ENCODE measurements around the gene HDX. TPM values are rescaled to one million over a fixed set of nuclear protein-coding genes. Genes with fewer than 3 reads are reported as not detected.

Gene HDX
- total RNA-seq, 1 experiment from 2014 or later, result 4.6 TPM

- no peak overlapping the region for H3K4me3 ChIP-seq
- no peak for DNase-seq (ENCODE audit: low read depth in 1 of 2, low spot score in 2 of 2)
- no peak overlapping the region for H3K27ac ChIP-seq
- no peaks in the 10 kb centered on the region for H3K9me3 ChIP-seq (replicated peaks)
- no peaks in the 10 kb centered on the region; the same call in 1 of the 2 replicates for H3K4me1 ChIP-seq (replicated peaks)
- no peaks in the 10 kb centered on the region for H3K27me3 ChIP-seq (replicated peaks)
- no peaks in the 10 kb centered on the region for H3K36me3 ChIP-seq
Observed at GRCh38 chrX:84441143-84441542, 61.1 kb downstream of the HDX start.

- H3K9me3 ChIP-seq (replicated peaks), result no peaks in the 10 kb centered on the region
- no peak overlapping the region for H3K27ac ChIP-seq
- no peaks in the 10 kb centered on the region for H3K4me1 ChIP-seq (replicated peaks)
- no peaks in the 10 kb centered on the region for H3K27me3 ChIP-seq (replicated peaks)
- no peaks in the 10 kb centered on the region for H3K36me3 ChIP-seq
- H3K4me3 ChIP-seq, result no peak overlapping the region
- no peak for DNase-seq (ENCODE audit: low read depth in 1 of 2, low spot score in 2 of 2)
Observed at GRCh38 chrX:84415140-84415539, 87.1 kb downstream of the HDX start.

DNA sequence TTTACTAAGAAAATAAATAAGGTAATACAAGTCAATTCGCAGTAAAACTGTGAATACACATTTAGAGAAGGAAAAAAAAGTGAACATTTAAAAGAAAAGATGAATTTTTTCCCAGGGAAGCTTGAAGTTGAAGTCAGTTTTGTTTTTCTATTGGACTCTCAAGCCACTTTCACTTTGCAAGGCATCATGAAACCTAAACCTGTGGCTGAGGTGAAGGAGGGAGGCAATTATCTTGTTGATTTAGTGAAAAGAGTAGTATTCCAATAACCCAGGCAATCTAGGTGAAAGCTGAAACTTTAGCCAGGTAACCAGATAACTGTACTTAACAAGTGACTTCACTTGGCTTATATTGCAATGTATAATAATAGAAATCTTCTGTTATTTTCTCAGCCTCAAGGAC lies 138.6 kb downstream of the HDX start:
- Histone ChIP-seq H3K4me1 (replicated peaks) (no peaks in the 10 kb centered on the region; the same call in 1 of the 2 replicates), H3K27ac (0 out of 2 replicates have a peak overlapping the region, but pooled peaks have one; percentile 11), H3K36me3 (no peaks in the 10 kb centered on the region), H3K27me3 (replicated peaks) (no peaks in the 10 kb centered on the region), H3K9me3 (replicated peaks) (no peaks in the 10 kb centered on the region), H3K4me3 (peak overlapping the region; percentile 9; the same call in 1 of the 2 replicates)
- peak in 1 of 2 experiments; percentile 7 for DNase-seq (ENCODE audit: low read depth in 1 of 2, low spot score in 2 of 2)

GRCh38 chrX:84363051-84363450 lies 139.2 kb downstream of the HDX start:
- H3K4me3 ChIP-seq, result no peak overlapping the region
- DNase-seq (ENCODE audit: low read depth in 1 of 2, low spot score in 2 of 2), result no peak
- H3K27me3 ChIP-seq (replicated peaks), result no peaks in the 10 kb centered on the region
- H3K36me3 ChIP-seq, result no peaks in the 10 kb centered on the region
- peak overlapping the region; percentile 11; the same call in 1 of the 2 replicates for H3K27ac ChIP-seq
- H3K9me3 ChIP-seq (replicated peaks), result no peaks in the 10 kb centered on the region
- H3K4me1 ChIP-seq (replicated peaks), result no peaks in the 10 kb centered on the region; the same call in 1 of the 2 replicates

GRCh38 chrX:84362184-84362838 lies 139.9 kb downstream of the HDX start:
- no peaks in the 10 kb centered on the region for H3K9me3 ChIP-seq (replicated peaks)

GRCh38 chrX:84358271-84358670 lies 144.0 kb downstream of the HDX start:
- Histone ChIP-seq H3K36me3 (no peaks in the 10 kb centered on the region), H3K9me3 (replicated peaks) (no peaks in the 10 kb centered on the region), H3K27ac (no peak overlapping the region), H3K4me1 (replicated peaks) (no peaks in the 10 kb centered on the region; the same call in 1 of the 2 replicates), H3K4me3 (no peak overlapping the region), H3K27me3 (replicated peaks) (no peaks in the 10 kb centered on the region)
- no peak for DNase-seq (ENCODE audit: low read depth in 1 of 2, low spot score in 2 of 2)

More at GRCh38 chrX:84362184-84362838, 139.9 kb downstream of the HDX start:
- no peak overlapping the region for H3K4me3 ChIP-seq
- no peaks in the 10 kb centered on the region for H3K36me3 ChIP-seq
- no peaks in the 10 kb centered on the region for H3K27me3 ChIP-seq (replicated peaks)
- DNase-seq (ENCODE audit: low read depth in 1 of 2, low spot score in 2 of 2), result no peak
- H3K27ac ChIP-seq, result no peak overlapping the region; the same call in 1 of the 2 replicates
- no peaks in the 10 kb centered on the region; the same call in 1 of the 2 replicates for H3K4me1 ChIP-seq (replicated peaks)

GRCh38 chrX:84357296-84357695 lies 145.0 kb downstream of the HDX start:
- H3K27ac ChIP-seq, result no peak overlapping the region
- no peaks in the 10 kb centered on the region; the same call in 1 of the 2 replicates for H3K4me1 ChIP-seq (replicated peaks)
- H3K9me3 ChIP-seq (replicated peaks), result no peaks in the 10 kb centered on the region
- H3K36me3 ChIP-seq, result no peaks in the 10 kb centered on the region
- DNase-seq (ENCODE audit: low read depth in 1 of 2, low spot score in 2 of 2), result no peak
- no peaks in the 10 kb centered on the region for H3K27me3 ChIP-seq (replicated peaks)
- H3K4me3 ChIP-seq, result no peak overlapping the region

DNA sequence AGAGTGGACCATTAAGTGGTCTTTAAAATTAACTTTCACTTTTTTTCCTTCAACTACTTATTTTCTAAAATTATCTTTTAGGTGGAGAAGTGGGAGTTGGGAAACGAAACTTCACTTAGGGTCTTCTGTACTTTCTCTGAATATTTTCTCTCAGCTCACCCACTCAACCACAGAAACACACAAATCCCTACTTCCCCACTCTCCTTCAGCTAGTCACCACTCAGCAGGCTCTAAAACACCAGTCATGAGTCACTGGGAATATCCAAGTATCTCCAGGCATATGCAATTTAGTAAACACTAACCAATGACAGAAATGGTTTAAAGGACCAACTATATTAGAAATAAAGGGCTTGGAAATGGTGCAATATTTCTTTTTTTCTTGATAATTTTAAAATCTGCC lies 161.3 kb downstream of the HDX start:
- H3K9me3 ChIP-seq (replicated peaks), result no peaks in the 10 kb centered on the region
- H3K27me3 ChIP-seq (replicated peaks), result no peaks in the 10 kb centered on the region
- no peak overlapping the region for H3K4me3 ChIP-seq
- no peak overlapping the region for H3K27ac ChIP-seq
- H3K36me3 ChIP-seq, result no peaks in the 10 kb centered on the region
- DNase-seq (ENCODE audit: low read depth in 1 of 2, low spot score in 2 of 2), result no peak
- H3K4me1 ChIP-seq (replicated peaks), result peaks cover 11% of the 10 kb centered on the region

DNA sequence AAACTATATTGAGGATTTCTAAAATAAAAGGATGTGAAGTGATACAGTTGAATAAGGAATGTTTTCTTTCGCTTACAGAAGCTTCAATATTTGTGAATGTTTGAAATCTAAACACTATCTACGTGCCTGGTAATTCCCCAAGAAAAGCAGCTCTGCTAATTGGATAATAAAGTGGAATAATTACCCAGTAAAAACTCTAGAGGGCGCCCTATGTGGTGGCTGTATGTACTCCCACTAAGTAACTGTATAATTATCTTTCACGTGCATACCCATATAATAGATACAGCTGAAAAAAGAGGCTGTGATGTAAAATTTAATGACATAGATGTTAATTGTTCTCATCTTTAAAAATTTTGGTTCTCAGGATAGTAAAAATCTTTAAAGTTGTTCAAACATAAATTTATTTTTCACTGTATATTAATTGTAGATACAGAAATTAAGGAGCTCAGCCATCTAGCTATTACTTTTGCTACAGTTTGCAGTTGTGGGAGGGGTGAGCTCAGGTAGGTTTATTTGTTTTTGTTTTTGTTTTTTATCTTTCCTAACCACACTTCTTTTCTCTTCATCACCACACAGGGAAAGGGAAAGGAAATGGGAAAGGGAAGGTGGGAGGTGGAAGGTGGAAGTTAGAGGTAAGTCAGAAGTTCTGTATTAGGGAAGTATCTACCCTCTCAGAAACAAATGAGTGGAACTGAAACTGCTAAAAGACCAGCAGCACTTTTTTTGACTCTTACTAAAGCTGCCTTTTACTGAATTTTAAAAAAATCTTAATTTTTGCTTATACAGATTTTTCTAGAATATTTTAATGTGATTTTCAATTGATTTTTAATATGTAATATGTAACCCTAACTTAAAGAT lies 162.5 kb downstream of the HDX start:
- no peak for DNase-seq (ENCODE audit: low read depth in 1 of 2, low spot score in 2 of 2)
- no peak overlapping the region for H3K27ac ChIP-seq
- peaks cover 21% of the 10 kb centered on the region for H3K4me1 ChIP-seq (replicated peaks)

DNA sequence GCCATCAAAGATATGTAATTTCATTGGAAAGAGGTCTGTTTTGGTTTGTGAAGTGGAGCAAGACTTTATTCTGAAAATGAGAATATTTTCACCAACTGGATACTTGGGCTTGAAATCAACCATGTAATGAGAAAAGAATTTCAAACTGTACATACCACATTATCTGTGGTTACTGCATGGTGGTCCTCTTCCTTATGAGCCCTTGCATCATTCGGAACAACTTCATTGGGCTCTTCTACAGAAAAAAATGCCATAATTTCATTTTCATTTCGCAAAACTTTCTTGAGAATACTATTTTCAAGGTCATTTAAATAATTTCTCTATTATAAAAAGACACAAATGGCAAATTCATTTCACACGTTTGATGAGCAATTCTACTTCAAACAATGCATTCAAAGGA lies 165.6 kb downstream of the HDX start:
- Histone ChIP-seq H3K4me3 (no peak overlapping the region), H3K9me3 (replicated peaks) (no peaks in the 10 kb centered on the region), H3K4me1 (replicated peaks) (peaks cover 26% of the 10 kb centered on the region), H3K36me3 (no peaks in the 10 kb centered on the region), H3K27ac (peak overlapping the region; percentile 94), H3K27me3 (replicated peaks) (no peaks in the 10 kb centered on the region)
- peak in 1 of 2 experiments; percentile 64 for DNase-seq (ENCODE audit: low read depth in 1 of 2, low spot score in 2 of 2)

More for the DNA sequence above, 162.5 kb downstream of the HDX start:
- no peaks in the 10 kb centered on the region for H3K36me3 ChIP-seq
- no peaks in the 10 kb centered on the region for H3K27me3 ChIP-seq (replicated peaks)
- no peaks in the 10 kb centered on the region for H3K9me3 ChIP-seq (replicated peaks)
- H3K4me3 ChIP-seq, result no peak overlapping the region

GRCh38 chrX:84335121-84335520 lies 167.1 kb downstream of the HDX start:
- H3K4me3 ChIP-seq, result no peak overlapping the region
- H3K4me1 ChIP-seq (replicated peaks), result peaks cover 26% of the 10 kb centered on the region
- no peaks in the 10 kb centered on the region for H3K27me3 ChIP-seq (replicated peaks)
- H3K9me3 ChIP-seq (replicated peaks), result no peaks in the 10 kb centered on the region
- no peaks in the 10 kb centered on the region for H3K36me3 ChIP-seq
- no peak for DNase-seq (ENCODE audit: low read depth in 1 of 2, low spot score in 2 of 2)
- peak overlapping the region; percentile 94; the same call in 1 of the 2 replicates for H3K27ac ChIP-seq

GRCh38 chrX:84322083-84322827 lies 180.0 kb downstream of the HDX start:
- Histone ChIP-seq H3K27ac (no peak overlapping the region), H3K4me3 (no peak overlapping the region), H3K27me3 (replicated peaks) (no peaks in the 10 kb centered on the region), H3K4me1 (replicated peaks) (no peaks in the 10 kb centered on the region), H3K9me3 (replicated peaks) (no peaks in the 10 kb centered on the region), H3K36me3 (no peaks in the 10 kb centered on the region)
- no peak for DNase-seq (ENCODE audit: low read depth in 1 of 2, low spot score in 2 of 2)

DNA sequence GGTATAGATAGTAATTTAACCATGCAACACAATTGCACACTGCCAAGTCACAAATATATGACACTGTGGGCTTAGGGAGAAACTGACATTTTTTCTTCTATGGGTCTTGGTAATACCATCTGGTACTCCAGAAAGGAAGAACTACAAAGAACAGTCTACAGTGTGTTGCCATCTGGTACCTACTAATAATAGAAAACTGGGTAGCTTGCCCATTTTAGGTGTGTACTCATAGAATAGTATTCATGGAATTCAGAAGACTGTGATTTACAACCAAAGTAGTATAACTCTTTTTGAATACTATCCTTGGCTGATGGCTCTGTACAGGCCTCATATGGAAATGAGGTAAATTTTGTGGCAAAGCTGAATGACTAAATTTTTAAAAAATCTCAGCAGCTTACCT lies 181.6 kb downstream of the HDX start:
- DNase-seq (ENCODE audit: low read depth in 1 of 2, low spot score in 2 of 2), result no peak
- no peaks in the 10 kb centered on the region for H3K27me3 ChIP-seq (replicated peaks)
- H3K27ac ChIP-seq, result no peak overlapping the region

More for the DNA sequence above, 181.6 kb downstream of the HDX start:
- no peaks in the 10 kb centered on the region for H3K4me1 ChIP-seq (replicated peaks)
- H3K4me3 ChIP-seq, result no peak overlapping the region
- no peaks in the 10 kb centered on the region for H3K9me3 ChIP-seq (replicated peaks)
- no peaks in the 10 kb centered on the region for H3K36me3 ChIP-seq

Data from SJSA1 (cell line).